DMS 273 (cell line): Measurements from ENCODE around the gene TSC2.
"Not testable (repeated sequence)": the region's sequence is repeated elsewhere in the genome, so short reads cannot be mapped to it uniquely, and the experiment has no call there.

Experiments used
- DNase-seq: peaks from one replicate; lab custom pipeline; 2025; ENCODE audit not compliant: unreplicated experiment; lab: John Stamatoyannopoulos, UW

The TSC2 gene

GRCh38 chr16:2030036-2030435, 17.7 kb upstream of the TSC2 start:
- no peak for DNase-seq

DNA sequence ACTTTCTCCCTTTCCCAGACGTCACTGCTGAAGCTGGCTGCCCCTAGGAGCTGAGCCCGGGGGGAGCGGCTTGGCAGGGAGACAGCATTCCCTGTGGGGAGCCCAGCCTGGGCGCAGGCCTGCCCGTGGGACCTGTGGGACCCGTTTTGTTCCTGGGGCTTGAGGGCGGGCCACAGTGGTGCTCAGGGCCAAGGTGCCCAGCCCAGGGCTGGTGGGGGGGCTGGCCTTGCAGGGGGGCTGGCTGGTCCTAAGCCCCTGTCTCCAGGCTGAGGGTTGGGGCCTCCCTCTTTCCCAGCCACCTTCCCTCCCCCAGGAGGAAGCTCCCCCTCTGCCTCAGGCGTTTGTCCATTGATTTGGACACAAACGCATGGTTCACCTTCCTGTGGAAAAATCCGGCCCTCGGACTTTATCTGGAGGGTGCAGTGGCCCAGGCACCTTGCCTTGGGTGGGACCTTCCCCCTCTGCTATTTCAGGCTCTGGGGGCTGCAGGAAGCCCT, 16.7 kb upstream of the TSC2 start:
- no peak for DNase-seq

DNA sequence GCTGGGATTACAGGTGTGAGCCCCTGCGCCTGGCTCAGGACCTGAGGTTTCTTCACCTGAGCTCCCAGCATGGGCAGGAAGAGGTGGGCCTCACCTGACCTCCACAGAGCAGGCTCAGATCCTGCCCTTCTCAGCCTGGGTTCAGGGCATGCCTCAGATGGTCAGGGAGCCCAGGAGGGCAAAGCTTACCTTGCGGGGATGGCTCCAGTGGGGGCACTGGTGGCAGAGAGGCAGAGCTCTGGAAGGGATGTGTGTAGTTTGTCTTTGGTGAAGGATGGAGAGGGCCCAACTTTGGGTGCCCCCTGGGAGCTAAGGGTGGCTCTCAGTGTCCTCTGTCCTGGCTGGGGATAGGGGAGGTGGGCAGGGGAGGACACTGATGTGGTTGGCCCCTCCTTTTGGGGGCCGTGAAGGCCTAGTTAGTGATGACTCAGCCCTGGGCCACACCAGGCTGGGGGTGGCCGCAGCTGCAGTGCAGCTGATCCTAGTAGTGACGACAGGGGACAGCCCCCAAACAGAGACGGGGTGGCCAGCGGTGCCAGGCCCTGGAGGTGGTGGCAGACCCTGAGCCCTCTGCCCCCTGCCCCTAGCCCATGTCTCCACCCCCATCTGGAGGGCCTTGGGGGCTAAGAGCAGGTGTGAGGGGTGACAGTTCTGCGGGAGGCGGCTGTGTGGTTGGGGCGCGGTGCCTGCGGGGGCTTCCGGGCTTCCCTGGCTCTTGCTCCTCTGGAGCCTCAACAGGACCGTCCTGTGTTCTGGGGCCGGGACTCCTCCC, 15.3 kb upstream of the TSC2 start:
- DNase-seq = no peak

- no peak for DNase-seq
These were observed 14.5 kb upstream of the TSC2 start for GRCh38 chr16:2033057-2033908.

GRCh38 chr16:2033909-2034695, 13.7 kb upstream of the TSC2 start:
- DNase-seq = not testable (repeated sequence)

DNA sequence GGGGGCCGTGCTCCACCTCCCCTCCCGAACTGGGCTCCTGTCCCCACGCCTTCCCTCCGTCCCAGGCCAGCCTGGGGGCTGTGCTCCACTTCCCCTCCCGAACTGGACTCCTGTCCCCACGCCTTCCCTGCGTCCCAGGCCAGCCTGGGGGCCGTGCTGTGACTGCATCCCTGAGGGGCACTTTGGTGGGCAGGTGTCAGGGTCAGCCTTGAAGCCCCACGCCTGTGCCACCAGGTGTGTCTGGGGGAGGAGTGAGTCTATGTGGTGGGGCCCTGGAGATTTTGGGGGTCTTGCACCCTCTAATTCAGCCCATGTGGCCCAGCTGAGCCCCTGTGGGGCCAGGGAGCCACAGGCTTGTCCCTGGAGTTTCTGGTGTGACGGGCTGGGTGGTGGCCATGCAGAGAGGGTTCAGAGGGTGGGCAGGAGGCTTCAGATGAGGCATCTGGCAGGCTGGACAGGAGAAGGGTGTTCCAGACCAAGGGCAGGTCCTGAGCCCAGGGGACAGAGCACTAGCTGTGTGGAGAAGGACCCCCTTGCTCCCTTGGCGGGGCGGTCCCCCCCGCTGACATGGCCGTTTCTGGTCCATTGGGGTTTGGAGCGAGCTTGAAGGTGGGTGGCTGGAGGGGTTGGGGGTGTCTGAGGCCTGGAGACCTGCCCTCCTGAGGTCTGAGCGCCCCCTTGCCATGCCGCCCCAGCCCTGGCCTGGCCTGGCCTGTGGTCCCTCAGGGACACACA, 12.9 kb upstream of the TSC2 start:
- DNase-seq = no peak

DNA sequence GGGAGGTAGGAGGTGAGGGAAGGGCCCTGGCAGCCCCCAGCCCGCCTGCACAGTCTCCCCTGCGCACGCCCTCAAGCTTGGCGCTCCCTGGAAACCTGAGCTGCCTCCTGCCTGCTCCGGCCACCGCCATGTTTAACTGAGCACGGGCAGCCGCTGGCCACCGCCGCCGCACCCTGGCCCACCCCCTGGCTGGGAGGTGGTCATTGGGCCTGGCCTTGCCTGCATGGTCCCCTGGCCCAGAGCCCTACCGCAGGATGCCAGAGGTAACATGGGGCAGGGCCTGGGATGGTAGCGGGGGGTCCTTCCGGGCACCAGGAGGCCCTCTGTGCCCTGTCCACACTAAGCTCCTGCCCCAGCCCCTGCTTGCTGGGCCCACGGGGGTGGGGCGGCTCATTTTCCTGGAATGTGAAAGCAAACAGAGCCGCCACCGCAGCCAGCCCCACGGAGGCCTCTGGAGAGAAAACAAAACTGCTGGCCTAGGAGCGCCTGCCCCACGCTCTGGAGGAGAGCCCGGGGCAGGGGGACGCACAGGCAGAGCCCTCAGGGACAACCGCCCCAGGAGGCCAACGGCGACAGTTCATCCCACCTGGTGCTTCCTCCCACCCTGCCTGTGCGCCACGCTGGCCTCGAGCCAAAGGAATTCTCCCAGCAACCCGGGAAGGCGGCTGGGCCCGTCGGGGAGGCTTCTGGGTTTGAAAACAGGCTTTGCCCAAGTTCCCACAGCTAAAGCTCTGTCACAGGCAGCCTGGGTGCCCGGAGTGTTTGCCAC, 12.2 kb upstream of the TSC2 start:
- DNase-seq = peak; percentile 39

DNA sequence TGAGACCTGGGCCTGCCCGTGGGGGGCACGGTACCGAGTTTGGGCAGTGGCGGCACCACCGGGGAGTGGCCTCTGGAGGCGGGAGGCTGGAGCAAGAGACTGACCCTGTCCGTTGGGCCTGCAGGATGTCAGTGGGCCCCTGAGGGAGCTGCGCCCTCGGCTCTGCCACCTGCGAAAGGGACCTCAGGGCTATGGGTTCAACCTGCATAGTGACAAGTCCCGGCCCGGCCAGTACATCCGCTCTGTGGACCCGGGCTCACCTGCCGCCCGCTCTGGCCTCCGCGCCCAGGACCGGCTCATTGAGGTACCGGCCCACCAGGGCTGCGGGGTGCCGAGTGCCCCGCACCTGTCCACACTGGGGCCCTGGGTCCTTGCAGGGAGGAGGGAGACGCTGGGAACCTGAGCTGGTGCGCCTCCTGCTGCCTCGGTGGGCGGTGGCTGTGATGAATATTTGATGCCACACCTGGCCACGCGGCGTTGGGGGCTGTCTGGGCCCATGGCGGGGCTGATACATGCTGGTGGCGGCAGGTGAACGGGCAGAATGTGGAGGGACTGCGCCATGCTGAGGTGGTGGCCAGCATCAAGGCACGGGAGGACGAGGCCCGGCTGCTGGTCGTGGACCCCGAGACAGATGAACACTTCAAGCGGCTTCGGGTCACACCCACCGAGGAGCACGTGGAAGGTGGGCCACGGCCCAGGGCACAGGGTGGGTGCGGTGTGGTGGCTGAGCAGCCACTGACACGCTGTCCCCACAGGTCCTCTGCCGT, 11.4 kb upstream of the TSC2 start:
- no peak for DNase-seq

GRCh38 chr16:2037115-2037514, 10.7 kb upstream of the TSC2 start:
- no peak for DNase-seq

- no peak for DNase-seq
These were observed 10.0 kb upstream of the TSC2 start for GRCh38 chr16:2037647-2038381.

GRCh38 chr16:2038382-2039231, 9.2 kb upstream of the TSC2 start:
- DNase-seq = no peak

DNA sequence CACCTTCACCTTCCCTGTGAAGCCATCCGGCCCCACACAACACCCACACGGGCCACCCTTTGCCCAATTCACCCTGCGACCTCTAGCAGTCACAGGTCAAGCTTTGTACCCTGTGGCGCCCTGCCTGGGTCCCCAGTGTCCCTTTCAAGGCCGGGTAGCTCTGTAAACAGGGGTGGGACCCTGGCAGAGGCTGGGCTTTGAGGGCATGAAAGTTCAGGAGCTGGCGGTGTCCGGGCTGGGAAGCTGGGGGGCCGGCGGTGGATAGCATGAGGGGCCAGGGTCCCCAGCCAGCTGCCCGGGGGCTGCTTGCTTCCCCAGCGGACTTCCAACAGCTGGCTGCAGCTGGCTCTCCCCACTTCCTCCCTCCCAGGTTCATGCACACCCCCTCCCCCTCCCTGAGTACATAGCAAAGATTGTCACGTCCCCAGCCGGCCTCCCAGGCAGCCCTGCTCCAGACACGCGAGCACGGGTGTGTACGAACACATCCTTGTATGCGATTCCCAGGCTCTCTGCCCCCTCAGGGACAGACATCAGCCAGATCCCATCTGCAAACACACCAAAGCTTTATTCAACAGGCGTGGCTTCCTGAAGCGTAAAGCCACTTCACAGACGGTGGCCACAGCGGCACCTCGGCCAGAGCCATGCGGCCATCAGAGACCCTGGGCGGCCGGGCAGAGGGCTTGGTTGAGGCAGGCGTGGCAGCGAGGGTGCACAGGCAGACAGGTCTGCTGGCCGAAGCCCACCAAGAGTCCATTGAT, 8.3 kb upstream of the TSC2 start:
- no peak for DNase-seq

- DNase-seq = no peak
These were observed 7.6 kb upstream of the TSC2 start for GRCh38 chr16:2040041-2040786.

GRCh38 chr16:2040787-2041522, 6.8 kb upstream of the TSC2 start:
- no peak for DNase-seq

DNA sequence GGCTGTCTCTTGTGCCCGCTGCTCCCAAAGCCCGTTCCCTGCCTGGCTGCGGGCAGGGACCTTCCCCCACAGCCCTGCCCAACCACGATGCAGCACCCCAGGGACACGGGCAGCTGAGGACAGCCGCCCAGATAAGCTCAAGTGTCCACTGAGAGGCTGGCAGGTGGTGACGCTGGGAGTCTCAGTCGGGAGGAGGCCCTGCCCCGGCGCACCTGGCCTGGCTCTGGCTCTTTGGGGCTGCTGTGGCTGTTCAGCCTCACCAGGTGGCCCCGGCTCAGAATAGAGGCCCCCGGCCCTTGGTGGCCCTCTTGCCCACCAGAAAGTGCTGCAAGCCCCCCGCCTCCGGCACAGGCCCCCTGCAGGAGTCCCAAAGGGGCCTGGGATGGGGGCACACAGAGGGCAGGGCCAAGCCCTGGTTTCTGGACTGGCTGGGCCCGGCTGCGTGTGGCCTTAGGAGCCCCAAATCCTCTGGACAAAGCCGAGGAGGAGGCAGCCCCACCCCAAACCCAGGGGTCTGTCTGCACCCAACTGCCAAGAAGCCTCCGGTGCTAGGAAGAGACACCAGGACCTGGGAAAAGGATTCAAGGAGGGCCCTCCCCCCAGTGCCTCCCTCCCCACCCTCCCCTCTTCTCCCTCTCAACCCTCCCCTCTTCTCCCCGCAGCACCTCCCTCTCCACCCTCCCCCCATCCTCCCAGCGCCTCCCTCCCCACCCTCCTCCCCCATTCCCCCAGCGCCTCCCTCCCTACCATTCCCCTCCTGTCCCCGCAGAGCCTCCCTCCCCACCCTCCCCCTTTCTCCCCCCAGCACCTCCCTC, 5.4 kb upstream of the TSC2 start:
- no peak for DNase-seq
